GM18951 (cell line): Measurements from ENCODE around the gene CLIC5.

Source experiments
- POLR2A ChIP-seq: IDR thresholded peaks from 4 replicates; pipeline ENCODE4 v1.6.1; 2011; ENCODE audit warnings: mild to moderate bottlenecking; ENCODE audit not compliant: insufficient read length, insufficient read depth; ENCODE audit errors: extremely low read depth
- in situ Hi-C: fragments of 300-500 bp; cut with MboI; formaldehyde crosslinking; loops from one replicate; pipeline ENCODE4 v1.12.0; 2022; ENCODE audit warnings: low sequenced_read_pairs, mixed read lengths, inconsistent platforms; ENCODE audit not compliant: unreplicated experiment

The CLIC5 gene

GRCh38 chr6:45956176-45956575 is 59.5 kb downstream of the CLIC5 start:
- in situ Hi-C loops = no loop called here
- no peak for TF ChIP-seq POLR2A

- in situ Hi-C loops = no loop called here
- no peak for TF ChIP-seq POLR2A
These were observed 60.1 kb downstream of the CLIC5 start for GRCh38 chr6:45955597-45955996.

- in situ Hi-C loops = no loop called here
- TF ChIP-seq POLR2A = no peak
These were observed 63.1 kb downstream of the CLIC5 start for GRCh38 chr6:45952546-45952945.

- in situ Hi-C loops = no loop called here
- TF ChIP-seq POLR2A = no peak
These were observed 63.5 kb downstream of the CLIC5 start for GRCh38 chr6:45952168-45952529.

DNA sequence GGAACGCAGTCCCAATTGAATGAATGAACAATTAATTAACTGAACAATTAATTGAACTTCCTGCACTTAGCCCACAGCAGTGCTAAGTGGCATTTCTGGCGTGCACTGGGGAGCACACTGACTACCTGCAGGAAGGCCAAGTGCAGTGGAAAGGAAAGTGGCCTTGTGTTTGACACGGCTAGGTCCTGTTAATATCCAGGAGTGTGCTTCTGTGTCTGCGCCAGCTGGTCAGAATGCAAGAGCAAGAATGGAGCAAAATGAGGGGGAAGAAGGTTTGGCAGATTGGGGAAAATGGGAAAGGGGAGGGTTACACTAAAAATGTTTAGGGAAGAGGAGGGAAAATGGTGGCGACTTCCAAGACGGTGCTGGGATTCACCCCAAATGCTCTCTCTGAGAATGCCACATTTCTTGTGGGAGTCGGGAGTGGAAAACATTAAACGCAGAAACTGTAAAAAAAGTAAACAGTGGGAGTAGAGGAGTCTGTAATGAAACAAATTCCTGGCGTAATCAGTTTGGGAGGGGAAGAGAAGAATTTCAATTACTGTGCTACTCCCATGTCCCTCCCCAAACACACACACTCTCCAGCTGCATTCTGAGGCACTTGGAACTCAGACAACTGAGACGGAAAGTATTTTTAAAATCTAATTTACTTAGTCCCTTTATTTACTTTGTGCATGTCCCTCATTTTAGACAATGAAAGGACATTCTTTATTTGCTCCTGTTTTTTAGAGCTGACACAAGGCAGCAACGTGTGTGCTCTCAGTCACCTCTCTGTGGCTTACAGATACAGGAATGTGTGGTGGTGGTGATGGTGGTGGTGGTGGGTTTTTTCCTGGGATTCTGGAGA is 64.1 kb downstream of the CLIC5 start:
- no peak for TF ChIP-seq POLR2A
- in situ Hi-C loops = no loop called here

- in situ Hi-C loops = no loop called here
- TF ChIP-seq POLR2A = no peak
These were observed 66.4 kb downstream of the CLIC5 start for GRCh38 chr6:45949256-45949655.

- no peak for TF ChIP-seq POLR2A
- in situ Hi-C loops = no loop called here
These were observed 67.9 kb downstream of the CLIC5 start for GRCh38 chr6:45947807-45948206.

- in situ Hi-C loops = no loop called here
These were observed 68.8 kb downstream of the CLIC5 start for GRCh38 chr6:45946887-45947286.

DNA sequence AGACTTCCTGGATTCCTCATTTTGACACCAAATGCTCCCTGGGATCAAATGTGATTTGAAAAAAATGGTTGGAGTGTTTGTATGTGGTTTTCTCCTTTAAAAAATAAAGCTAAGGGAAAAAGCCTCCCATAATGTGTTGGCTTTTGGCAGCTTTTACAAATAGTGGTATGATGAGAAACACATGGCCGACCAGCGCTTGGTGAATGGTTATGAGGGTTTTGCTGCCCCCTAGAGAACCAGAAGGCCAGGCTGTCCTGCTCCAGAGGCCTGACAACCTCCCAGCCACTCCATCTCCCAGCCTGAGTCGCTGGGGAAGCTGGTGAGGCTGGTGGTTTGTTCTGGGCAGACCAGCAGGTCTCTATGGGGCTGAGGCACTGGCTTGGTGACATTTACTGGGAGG is 69.3 kb downstream of the CLIC5 start:
- no peak for TF ChIP-seq POLR2A
- in situ Hi-C loops = no loop called here

More at GRCh38 chr6:45946887-45947286, 68.8 kb downstream of the CLIC5 start:
- TF ChIP-seq POLR2A = no peak

GRCh38 chr6:45942953-45943352 is 72.7 kb downstream of the CLIC5 start:
- no peak for TF ChIP-seq POLR2A
- in situ Hi-C loops = no loop called here

DNA sequence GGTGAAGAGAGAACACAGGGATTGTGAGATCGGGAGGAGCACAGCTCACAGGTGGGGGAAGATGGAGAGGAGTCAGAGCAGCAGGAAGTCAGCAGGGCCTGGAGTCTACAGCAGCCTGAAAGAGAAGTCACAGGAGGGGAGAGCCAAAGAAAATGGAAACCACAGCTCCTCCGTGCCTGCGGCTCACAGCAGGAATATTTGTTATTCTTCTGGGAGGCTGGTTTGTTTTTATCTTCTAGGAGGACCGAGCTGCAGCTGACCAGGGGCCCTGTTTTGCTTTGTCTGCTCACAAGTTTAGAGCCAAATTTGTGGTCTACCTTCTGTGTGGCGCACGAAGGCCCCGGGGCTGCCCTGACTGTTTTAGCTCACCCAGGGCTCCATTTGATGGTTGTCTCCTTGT is 81.8 kb downstream of the CLIC5 start:
- in situ Hi-C loops = no loop called here
- TF ChIP-seq POLR2A = no peak

GRCh38 chr6:45931232-45931631 is 84.4 kb downstream of the CLIC5 start:
- in situ Hi-C loops = no loop called here
- no peak for TF ChIP-seq POLR2A

GRCh38 chr6:45930420-45931040 is 85.1 kb downstream of the CLIC5 start:
- TF ChIP-seq POLR2A = no peak
- in situ Hi-C loops = no loop called here
